Stomach (tissue), 9 donors: ENCODE results near the gene SHLD1. TPM values are rescaled to one million over a fixed set of nuclear protein-coding genes. Genes with fewer than 3 reads are reported as not detected.

ENCODE experiments used
- DNase-seq, 2 donors: peaks; one replicate each; pipeline versions ENCODE4 v3.0.0 to v3.0.0-alpha.2; 2013 to 2019
- H3K27ac ChIP-seq, 5 donors: fragments of 200-600 bp in 4 of 5; sonication (generic) in 4 of 5; one replicate each; pipeline ENCODE4 v1.5.1; 2013 to 2019; ENCODE audit warnings: mild to moderate bottlenecking in 1 of 5, moderate library complexity in 1 of 5
- H3K27me3 ChIP-seq, 3 donors: fragments of 200-600 bp; sonication (generic); one replicate each; pipeline ENCODE4 v1.5.1; 2017 to 2019; ENCODE audit warnings: mixed run types in 1 of 3
- H3K36me3 ChIP-seq, 4 donors: fragments of 200-600 bp; sonication (generic); 1 replicate in 3 of 4; 2 replicates in 1 of 4; pipeline ENCODE4 v1.5.1; 2016 to 2019
- H3K4me1 ChIP-seq, 4 donors: fragments of 200-600 bp; sonication (generic); one replicate each; pipeline ENCODE4 v1.5.1; 2016 to 2019
- H3K4me3 ChIP-seq, 4 donors: fragments of 200-600 bp; sonication (generic) in 3 of 4; one replicate each; pipeline ENCODE4 v1.5.1; 2016 to 2019; ENCODE audit warnings: mild to moderate bottlenecking in 1 of 4
- H3K9me3 ChIP-seq, 4 donors: fragments of 200-600 bp; sonication (generic); one replicate each; pipeline ENCODE4 v1.5.1; 2016 to 2019
- CTCF ChIP-seq, 7 experiments: fragments of 450-650 bp in 4 of 7; fragments of 200-600 bp in 3 of 7; sonication (generic) in 3 of 7; IDR thresholded peaks; one replicate each; pipeline ENCODE4 v1.5.1; 2016 to 2019; ENCODE audit warnings: antibody characterized with exemption in 7 of 7, control low read depth in 2 of 7, mild to moderate bottlenecking in 1 of 7
- EP300 ChIP-seq: sonication (generic); formaldehyde crosslinking; IDR thresholded peaks from one replicate; pipeline ENCODE4 v1.6.1; 2017; ENCODE audit warnings: antibody characterized with exemption
- POLR2A ChIP-seq, 4 donors: fragments of 450-650 bp; IDR thresholded peaks; one replicate each; pipeline ENCODE4 v1.6.1; 2016; ENCODE audit warnings: antibody characterized with exemption in 4 of 4, control low read depth in 2 of 4, mild to moderate bottlenecking in 1 of 4, moderate library complexity in 1 of 4
- POLR2AphosphoS5 ChIP-seq, 3 donors: sonication (generic); formaldehyde crosslinking; IDR thresholded peaks; one replicate each; pipeline ENCODE4 v1.6.1; 2016; ENCODE audit warnings: antibody characterized with exemption in 3 of 3
- WGBS, 5 donors: extraction: QIAGEN DNeasy Blood & Tissue Kit in 3 of 5; methylation state at CpG; one replicate each; pipeline versions ENCODE4 v1.1.5 to v1.1.7; 2013 to 2018; 5-methylcytosine and 5-hydroxymethylcytosine counted together
- intact Hi-C: fragments of 100-400 bp; cut with DNase I; formaldehyde crosslinking; loops from one replicate; pipeline ENCODE4 v1.15.1; 2023; ENCODE audit warnings: low total_unique reads
- polyA plus RNA-seq, 3 donors: library from polyadenylated mRNA; stranded (reverse); fragments of 200-250 nt; gene quantifications; one replicate each; pipeline ENCODE4 v1.2.3, GENCODE V29; 2013
- total RNA-seq, 5 donors: library from RNA; depleted of rRNA; stranded (reverse); fragments of >200 nt; gene quantifications; one replicate each; pipeline versions ENCODE4 v1.1.0 to v1.2.3, GENCODE V29; 2014 to 2016
- donor health status: healthy with polysubstance abuse.
- donor health status: Bipolar disorder and iron deficiency.
- donor health status: healthy.

SHLD1 gene
- total and polyA plus RNA-seq, 8 donors, result 1.3 to 10.5 (median 3.5) TPM; not detected in 1

GRCh38 chr20:5806457-5807263 is 56.5 kb downstream of the SHLD1 start:
- DNase-seq, result no peak
- Histone ChIP-seq H3K36me3 (peaks cover 0 to 5% (median 0%) of the 10 kb centered on the region in 4 donors), H3K27ac (no peak overlapping the region), H3K9me3 (no peaks in the 10 kb centered on the region), H3K4me1 (peaks cover 7 to 19% (median 13%) of the 10 kb centered on the region in 4 donors), H3K4me3 (no peak overlapping the region), H3K27me3 (no peaks in the 10 kb centered on the region)
- intact Hi-C loops, result no loop called here
- no peak for TF ChIP-seq CTCF (IDR thresholded peaks at IDR 0.05)
- no peak for TF ChIP-seq EP300
- TF ChIP-seq POLR2AphosphoS5 (IDR thresholded peaks at IDR 0.05), result no peak
- no peak for TF ChIP-seq POLR2A (IDR thresholded peaks at IDR 0.05)
- 89 to 94% (median 93%) methylated on average over 7 of the region's 7 CpGs for WGBS, 5 donors

GRCh38 chr20:5807431-5807830 is 57.2 kb downstream of the SHLD1 start:
- intact Hi-C loops, result no loop called here
- Histone ChIP-seq H3K4me1 (peaks cover 7 to 19% (median 13%) of the 10 kb centered on the region in 4 donors), H3K4me3 (no peak overlapping the region), H3K36me3 (peaks cover 0 to 5% (median 0%) of the 10 kb centered on the region in 4 donors), H3K27me3 (no peaks in the 10 kb centered on the region), H3K9me3 (no peaks in the 10 kb centered on the region), H3K27ac (no peak overlapping the region)
- 82 to 98% (median 95%) methylated on average over 3 of the region's 3 CpGs for WGBS, 5 donors
- TF ChIP-seq CTCF (IDR thresholded peaks at IDR 0.05) (no peak), EP300 (no peak), POLR2AphosphoS5 (IDR thresholded peaks at IDR 0.05) (no peak), POLR2A (IDR thresholded peaks at IDR 0.05) (no peak)
- no peak for DNase-seq

GRCh38 chr20:5808901-5809300 is 58.7 kb downstream of the SHLD1 start:
- no peak overlapping the region for H3K27ac ChIP-seq

GRCh38 chr20:5809495-5809894 is 59.3 kb downstream of the SHLD1 start:
- intact Hi-C loops, result no loop called here
- Histone ChIP-seq H3K27ac (no peak overlapping the region), H3K36me3 (peaks cover 0 to 5% (median 0%) of the 10 kb centered on the region in 4 donors), H3K9me3 (no peaks in the 10 kb centered on the region), H3K27me3 (no peaks in the 10 kb centered on the region), H3K4me3 (no peak overlapping the region), H3K4me1 (peaks cover 5 to 10% (median 9%) of the 10 kb centered on the region in 4 donors)
- no peak for DNase-seq
- TF ChIP-seq EP300 (no peak), POLR2AphosphoS5 (IDR thresholded peaks at IDR 0.05) (no peak), CTCF (IDR thresholded peaks at IDR 0.05) (no peak), POLR2A (IDR thresholded peaks at IDR 0.05) (no peak)
- 79 to 95% (median 88%) methylated on average over 5 of the region's 5 CpGs for WGBS, 5 donors

More at GRCh38 chr20:5808901-5809300, 58.7 kb downstream of the SHLD1 start:
- peaks cover 0 to 5% (median 0%) of the 10 kb centered on the region in 4 donors for H3K36me3 ChIP-seq
- intact Hi-C loops, result no loop called here
- TF ChIP-seq CTCF (IDR thresholded peaks at IDR 0.05), result no peak
- no peak for TF ChIP-seq POLR2A (IDR thresholded peaks at IDR 0.05)
- TF ChIP-seq POLR2AphosphoS5 (IDR thresholded peaks at IDR 0.05), result no peak
- no peak for TF ChIP-seq EP300
- peaks cover 7 to 14% (median 11%) of the 10 kb centered on the region in 4 donors for H3K4me1 ChIP-seq
- no peak overlapping the region for H3K4me3 ChIP-seq
- no peaks in the 10 kb centered on the region for H3K9me3 ChIP-seq
- 67 to 78% (median 76%) methylated on average over 2 of the region's 2 CpGs for WGBS, 5 donors
- no peak for DNase-seq
- no peaks in the 10 kb centered on the region for H3K27me3 ChIP-seq
